D721Med (cell line): Measurements from ENCODE around the gene UBASH3B.

Experiments
- DNase-seq: peaks from one replicate; pipeline ENCODE4 v3.0.0; 2011; ENCODE audit warnings: low spot score; ENCODE audit not compliant: insufficient read length
- FAIRE-seq: peaks from 2 replicates; lab custom pipeline; 2011; peaks lifted over from hg19 to GRCh38; lab: Jason Lieb, UNC
- CTCF ChIP-seq: IDR thresholded peaks from 2 replicates; pipeline ENCODE4 v1.5.1; 2012; ENCODE audit warnings: mild to moderate bottlenecking, control low read depth; ENCODE audit not compliant: insufficient read depth; ENCODE audit errors: missing control alignments

Gene UBASH3B

GRCh38 chr11:122634501-122634900 lies 21.0 kb upstream of the UBASH3B start:
- FAIRE-seq (no peak), DNase-seq (no peak)
- TF ChIP-seq CTCF: no peak

- FAIRE-seq: no peak
- DNase-seq: no peak
- TF ChIP-seq CTCF: no peak
These were observed 18.0 kb upstream of the UBASH3B start for GRCh38 chr11:122637541-122637940.

GRCh38 chr11:122642472-122642922 lies 13.0 kb upstream of the UBASH3B start:
- TF ChIP-seq CTCF: no peak
- FAIRE-seq (no peak), DNase-seq (no peak)

GRCh38 chr11:122642971-122643370 lies 12.6 kb upstream of the UBASH3B start:
- FAIRE-seq: no peak
- no peak for DNase-seq
- TF ChIP-seq CTCF: no peak

GRCh38 chr11:122645847-122646246 lies 9.7 kb upstream of the UBASH3B start:
- FAIRE-seq (no peak), DNase-seq (no peak)
- no peak for TF ChIP-seq CTCF

- no peak for FAIRE-seq
- DNase-seq: no peak
- no peak for TF ChIP-seq CTCF
These were observed 8.8 kb upstream of the UBASH3B start for GRCh38 chr11:122646549-122647340.

- no peak for FAIRE-seq
- TF ChIP-seq CTCF: no peak
These were observed 7.7 kb upstream of the UBASH3B start for GRCh38 chr11:122647736-122648275.

More at GRCh38 chr11:122647736-122648275, 7.7 kb upstream of the UBASH3B start:
- DNase-seq: no peak
